GM21447 (cell line): Measurements from ENCODE around the gene PRRC1.
"Not testable (repeated sequence)": the region's sequence is repeated elsewhere in the genome, so short reads cannot be mapped to it uniquely, and the experiment has no call there.

Source experiments
- ATAC-seq: cut with Tn5 transposase; IDR thresholded peaks from one replicate; pipeline ENCODE4 v1.9.1; 2021; ENCODE audit not compliant: unreplicated experiment

PRRC1 gene

DNA sequence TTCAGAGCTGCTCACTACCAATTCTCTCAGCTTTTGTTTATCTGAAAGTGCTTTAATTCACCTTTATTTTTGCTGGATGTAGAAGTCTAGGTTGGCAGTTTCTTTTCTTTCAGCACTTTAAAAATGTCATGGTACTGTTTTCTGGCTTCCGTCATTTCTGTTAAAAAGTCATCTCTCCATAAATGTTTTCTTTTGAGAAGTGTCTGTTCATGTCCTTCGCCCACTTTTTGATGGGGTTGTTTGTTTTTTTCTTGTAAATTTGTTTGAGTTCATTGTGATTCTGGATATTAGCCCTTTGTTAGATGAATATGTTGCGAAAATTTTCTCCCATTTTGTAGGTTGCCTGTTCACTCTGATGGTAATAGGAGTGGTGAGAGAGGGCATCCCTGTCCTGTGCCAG, 23.1 kb downstream of the PRRC1 start:
- ATAC-seq: not testable (repeated sequence)

DNA sequence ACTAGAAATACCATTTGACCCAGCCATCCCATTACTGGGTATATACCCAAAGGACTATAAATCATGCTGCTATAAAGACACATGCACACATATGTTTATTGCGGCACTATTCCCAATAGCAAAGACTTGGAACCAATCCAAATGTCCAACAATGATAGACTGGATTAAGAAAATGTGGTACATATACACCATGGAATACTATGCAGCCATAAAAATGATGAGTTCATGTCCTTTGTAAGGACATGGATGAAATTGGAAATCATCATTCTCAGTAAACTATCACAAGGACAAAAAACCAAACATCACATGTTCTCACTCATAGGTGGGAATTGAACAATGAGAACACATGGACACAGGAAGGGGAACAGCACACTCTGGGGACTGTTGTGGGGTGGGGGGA, 27.8 kb downstream of the PRRC1 start:
- ATAC-seq: not testable (repeated sequence)

DNA sequence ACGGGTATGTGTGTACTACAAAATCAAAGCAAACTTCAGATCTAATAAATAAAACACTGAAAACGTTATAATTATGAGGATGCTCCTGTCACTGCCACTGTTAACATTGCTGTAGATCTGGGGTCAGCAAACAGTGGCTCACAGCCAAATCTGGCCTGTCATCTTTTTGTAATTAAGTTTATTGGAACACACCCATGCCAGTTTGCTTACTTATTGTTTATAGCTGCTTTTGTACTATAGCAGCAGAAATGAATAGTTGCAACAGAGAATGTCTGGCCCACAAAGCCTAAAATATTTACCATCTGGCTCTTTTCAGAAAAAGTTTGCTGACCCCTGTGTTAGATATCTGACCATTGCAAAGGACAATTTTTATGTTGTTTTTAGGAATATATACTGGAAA, 32.1 kb downstream of the PRRC1 start:
- ATAC-seq: no peak

DNA sequence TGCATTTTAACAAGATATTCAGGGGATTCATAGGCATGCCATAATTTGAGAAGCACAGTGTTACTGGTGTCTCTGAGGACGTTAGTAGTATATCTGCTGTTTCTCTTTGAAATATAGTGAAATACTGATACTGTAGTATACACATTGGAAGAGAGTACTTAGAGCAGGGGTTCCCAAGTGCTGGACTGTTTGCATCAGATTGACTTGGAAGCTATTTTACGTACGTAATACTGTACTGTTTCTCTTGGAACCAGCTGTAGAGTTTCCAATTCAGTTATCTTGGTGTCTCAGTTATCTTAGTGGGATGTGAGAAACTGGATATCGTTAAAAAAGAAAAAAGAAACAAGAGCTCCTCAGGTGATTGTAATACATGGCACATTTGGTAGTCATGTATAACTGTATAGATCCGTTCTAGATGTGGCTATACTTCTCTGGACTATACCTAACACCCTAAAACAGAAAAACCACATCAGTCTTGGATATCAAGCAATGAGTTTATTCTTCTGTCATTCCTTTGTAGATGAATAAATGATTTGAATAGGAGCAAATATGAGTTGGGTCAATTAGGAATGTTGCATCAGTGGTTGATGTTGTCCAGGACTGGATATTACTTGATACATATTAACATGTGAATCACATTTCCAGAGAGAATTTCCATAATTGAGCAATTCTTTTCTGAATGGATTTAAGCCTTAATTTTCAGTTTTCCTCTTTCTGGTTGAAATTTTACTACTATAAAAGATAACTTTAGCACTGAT, 33.4 kb downstream of the PRRC1 start:
- ATAC-seq: no peak

DNA sequence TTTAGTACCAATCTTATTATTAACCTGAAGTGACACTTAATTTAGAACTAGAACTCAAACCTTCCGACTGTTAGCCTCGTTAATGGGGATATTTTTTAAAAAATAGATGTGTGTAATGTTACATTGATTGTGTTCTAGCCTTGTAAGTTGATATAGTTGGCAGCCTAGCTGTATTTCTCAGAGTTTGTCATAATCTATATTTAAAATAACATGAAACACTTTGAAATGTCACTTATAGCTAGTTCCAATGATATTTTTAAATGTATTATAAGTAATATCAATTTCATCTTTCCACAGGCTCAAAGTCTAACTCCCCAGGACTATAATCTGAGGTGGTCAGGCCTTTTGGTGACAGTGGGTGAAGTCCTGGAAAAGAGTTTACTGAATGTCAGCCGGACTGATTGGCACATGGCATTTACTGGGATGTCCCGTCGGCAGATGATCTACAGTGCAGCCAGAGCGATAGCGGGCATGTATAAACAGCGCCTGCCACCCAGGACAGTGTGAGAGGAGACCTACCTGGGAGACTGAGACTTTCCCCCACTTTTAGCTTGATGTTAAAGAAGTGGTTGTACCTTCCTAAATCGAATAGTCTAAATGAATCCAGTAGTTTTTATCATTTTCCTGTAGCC, 34.1 kb downstream of the PRRC1 start:
- no peak for ATAC-seq

DNA sequence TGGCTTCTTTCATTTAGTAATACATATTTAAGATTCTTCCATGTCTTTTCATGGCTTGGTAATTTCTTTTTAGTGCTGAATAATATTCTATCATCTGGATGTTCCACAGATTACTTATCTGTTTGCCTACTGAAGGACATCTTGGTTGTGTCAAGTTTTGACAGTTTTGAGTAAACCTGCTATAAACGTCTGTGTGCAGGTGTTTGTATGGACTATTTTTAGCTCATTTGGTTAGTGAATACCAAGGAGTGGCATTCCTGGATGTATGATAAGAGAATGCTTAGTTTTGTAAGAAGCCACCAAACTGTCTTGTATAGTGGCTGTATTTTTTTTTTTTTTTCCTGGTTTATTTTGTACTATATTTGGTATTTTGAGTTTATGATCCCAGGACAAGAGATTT, 38.4 kb downstream of the PRRC1 start:
- ATAC-seq: no peak

DNA sequence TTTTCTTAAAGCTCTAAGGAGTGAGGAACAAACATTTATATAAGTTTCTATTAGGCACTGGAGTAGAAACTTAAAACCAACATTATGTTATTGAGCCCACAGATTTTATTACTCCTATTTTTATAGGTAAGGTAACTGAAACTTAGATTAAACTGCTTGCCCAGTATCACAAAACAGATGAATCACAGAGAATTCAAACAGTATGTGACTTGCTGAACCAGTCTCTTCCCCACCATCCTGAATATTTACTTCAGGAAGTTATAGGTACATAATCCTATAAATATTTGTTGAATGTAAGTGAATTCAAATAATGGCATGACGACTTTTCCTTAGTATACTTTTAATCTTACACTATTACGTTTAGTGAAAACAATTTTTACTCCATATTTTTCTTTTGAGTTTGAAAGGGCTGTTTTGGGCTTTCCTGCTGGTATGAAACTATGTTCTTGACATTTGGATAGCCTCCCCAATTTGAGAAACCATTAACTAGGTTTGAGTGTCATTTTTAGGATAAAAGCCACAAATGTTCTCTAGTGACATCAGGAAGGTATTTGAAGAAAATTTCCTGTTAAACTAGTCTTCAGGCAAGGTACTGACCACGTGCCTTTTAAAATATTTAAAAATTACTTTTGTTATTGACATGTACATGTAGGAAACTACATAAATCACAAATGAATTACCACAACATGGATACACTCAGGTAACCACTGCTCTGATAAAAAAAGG, 39.3 kb downstream of the PRRC1 start:
- no peak for ATAC-seq

DNA sequence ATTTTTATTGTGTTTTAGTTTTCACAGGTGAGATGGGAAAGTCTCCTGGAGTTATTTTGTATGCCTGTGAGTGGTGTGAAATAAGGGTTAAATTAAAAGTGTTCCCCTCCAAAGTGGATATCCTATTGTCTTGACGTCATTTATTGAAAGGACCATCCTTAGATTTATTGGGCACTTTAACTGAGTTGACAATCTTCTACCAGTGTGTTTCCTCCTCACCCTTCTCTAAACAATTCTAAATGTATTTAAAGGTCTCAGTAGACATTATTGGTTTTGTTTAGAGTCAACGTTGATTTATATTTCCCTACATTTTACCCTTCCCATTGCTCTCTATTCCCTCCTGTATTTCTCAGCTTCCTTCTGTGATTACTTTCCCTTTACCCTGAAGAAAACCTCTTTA, 40.8 kb downstream of the PRRC1 start:
- ATAC-seq: no peak

DNA sequence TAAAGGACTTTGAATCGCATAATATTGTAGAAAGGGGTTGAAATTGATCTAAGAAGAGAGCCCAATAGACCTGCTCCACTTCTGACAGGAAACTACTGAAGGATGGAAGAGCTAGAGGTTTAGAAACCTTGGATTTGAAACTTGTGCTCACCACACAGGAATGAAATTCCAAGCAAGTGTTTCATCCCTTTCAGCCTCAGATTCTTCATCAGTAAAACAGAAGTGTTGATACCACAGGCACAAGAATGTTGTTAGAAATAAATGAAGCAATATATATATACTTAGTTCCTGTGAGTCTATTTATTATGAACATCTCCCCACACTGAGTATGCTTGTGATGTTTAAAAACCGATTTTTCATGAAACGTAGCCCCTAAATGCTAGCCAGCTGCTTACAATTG, 43.8 kb downstream of the PRRC1 start:
- ATAC-seq: no peak

DNA sequence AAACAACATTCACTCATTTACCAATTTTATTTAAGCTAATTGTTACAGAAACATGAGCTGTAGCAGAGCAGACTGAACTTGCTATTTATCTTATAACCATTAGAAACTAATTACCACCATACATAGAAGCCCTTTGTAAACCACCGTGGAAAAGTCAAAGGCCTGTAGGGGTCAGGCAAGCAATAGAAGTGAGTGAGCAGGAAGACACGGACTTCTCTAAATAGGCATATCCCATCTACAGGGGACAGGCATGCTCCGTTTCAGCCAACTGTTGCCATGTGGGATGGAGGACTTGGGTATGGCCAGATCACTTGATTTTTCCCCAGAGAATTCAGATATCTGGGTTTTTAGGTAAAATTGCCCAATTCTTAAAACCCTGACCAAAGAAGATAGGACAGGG, 44.8 kb downstream of the PRRC1 start:
- peak; percentile 26 for ATAC-seq

DNA sequence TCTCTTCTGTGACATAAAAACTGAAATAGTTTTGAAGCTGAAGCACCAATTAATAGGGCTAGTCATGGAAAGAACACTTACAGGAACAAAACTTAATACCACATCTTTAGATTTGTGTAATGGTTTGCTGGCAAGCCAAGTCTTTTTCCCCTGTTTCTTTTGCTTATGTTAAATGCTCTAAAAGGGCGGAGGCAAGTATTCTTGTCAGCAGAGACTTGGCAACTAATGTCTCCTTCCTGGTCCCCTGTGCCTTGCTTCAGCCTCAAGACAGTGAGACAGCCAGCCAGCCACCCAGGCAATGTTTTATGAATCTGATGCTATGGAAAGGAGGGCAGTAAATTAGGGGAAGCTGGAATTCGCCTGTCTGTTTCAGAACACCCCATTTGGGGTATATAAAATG, 45.7 kb downstream of the PRRC1 start:
- no peak for ATAC-seq

DNA sequence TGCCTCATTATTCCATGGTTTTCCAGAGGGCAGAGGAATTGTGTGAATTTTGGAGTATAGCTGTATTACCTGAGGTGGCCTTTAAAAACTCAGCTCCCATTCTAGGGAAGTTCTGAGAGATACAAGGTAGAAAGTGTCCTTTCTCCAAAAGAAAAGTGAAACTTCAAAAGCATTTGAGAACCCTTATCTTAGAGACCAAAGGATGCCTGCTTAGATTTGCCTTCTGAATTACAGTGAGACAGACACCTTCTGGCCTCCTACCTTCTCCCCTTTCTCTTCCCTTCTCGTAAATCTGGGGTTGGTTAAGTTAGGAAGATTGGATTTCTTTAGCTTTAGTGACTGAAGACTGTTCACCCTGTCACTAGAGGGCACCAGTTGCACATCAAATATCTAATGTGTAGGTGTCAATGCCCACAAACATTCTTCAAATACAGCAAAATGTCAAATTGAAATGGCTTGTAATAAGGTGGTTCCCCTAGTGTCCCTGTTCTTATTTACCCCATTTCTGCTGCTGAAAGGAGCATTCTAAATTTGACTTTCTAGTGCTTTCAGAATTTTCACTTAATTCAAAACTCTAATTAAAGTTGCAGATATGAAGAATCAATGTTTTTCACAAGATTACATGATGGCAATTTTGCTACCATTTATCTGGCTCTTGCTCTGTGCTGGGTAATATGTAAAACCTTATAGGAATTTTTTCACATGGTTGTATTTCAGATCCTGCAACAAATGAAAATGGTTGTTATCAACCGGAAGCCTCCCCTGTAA, 46.7 kb downstream of the PRRC1 start:
- ATAC-seq: peak; percentile 31

DNA sequence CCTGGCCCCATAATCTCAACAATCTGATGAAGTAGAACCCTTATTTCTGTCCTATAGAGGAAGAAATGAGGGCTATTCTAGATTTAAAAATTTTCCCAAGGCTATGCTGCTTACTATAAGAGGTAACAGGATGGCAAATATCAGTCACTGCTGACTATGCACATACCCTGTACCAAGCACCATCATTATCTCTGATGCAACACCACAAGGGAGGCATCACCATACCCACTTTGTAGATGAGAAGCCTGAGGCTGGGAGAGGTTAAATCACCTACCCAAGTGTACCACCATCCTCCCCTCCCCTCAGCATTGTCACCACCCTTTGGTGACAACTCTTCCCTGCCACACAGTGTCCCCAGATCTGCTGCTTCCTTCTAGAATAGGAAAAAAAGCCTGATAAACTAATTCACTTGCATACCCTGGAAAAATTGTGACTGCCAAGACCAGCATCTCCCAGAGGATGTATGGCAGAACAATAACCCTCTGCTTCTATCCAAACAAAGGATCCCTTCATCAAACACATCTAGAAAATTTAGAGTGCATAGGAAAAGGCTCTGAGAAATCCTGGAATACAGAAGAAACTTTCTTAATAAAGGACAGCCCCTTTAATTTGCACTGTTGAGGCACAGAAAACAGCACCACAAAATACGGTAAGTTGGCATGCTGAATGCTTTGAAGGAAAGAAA, 48.3 kb downstream of the PRRC1 start:
- ATAC-seq: no peak

DNA sequence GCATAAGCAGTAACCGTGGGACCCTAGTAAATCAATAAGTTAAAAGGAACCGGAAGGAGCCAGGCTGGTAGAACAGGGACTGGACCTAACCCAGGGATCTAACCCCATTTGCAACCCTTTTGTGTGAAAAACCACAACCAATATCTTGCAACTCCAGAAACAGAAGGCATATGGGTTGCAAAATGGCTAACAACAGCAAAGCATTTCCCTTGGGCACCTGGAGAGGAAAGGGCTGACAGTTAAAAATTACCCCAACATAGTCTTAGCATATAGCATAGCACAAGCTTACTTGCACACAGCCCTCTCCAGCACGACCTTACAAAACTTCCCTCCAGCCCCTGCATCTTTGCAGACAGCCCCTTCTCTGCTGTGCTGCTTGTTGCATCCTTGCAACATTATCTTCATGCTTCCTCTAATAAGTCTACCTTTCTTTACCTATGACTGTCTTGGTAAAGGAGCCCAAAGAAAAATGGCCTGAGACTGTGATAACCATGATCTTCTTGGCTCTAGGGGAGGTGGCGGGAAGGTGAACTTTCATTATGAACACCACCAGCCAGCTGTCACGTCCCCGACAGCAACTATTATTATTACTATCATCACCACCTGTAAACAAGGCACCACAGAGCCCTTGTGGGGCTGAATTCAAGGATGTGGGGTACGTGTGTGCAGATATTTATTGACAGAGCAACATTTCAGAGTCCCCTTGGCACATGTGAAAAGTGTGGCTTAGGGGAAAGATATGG, 49.8 kb downstream of the PRRC1 start:
- ATAC-seq: peak; percentile 75

DNA sequence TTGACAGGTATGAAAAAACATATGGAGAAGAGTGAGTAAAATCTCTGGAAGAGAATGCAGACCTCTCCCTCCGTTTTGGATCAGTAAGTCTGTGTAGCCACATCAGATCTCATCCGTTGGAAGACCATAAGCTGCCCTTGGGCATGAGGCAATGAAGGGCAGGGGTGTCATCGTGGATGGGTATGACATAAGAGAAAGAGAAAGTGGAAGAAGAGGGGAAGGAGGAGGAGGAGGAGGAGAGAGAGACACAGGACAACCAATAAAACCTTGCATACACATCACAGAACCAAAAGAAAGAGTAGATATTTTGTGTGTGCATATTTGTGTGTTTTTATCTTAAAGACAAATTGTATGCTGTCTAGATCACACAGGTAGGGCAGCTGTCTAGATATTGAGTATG, 50.7 kb downstream of the PRRC1 start:
- ATAC-seq: no peak

DNA sequence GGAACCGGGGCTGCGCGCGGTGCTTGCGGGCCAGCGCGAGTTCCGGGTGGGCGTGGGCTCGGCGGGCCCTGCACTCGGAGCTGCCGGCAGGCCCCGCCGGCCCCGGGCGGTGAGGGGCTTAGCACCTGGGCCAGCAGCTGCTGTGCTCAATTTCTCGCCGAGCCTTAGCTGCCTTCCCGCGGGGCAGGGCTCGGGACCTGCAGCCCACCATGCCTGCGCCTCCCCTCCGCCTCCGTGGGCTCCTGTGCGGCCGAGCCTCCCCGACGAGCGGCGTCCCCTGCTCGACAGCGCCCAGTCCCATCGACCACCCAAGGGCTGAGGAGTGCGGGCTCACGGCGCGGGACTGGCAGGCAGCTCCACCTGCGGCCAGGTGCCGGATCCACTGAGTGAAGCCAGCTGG, 52.0 kb downstream of the PRRC1 start:
- not testable (repeated sequence) for ATAC-seq

DNA sequence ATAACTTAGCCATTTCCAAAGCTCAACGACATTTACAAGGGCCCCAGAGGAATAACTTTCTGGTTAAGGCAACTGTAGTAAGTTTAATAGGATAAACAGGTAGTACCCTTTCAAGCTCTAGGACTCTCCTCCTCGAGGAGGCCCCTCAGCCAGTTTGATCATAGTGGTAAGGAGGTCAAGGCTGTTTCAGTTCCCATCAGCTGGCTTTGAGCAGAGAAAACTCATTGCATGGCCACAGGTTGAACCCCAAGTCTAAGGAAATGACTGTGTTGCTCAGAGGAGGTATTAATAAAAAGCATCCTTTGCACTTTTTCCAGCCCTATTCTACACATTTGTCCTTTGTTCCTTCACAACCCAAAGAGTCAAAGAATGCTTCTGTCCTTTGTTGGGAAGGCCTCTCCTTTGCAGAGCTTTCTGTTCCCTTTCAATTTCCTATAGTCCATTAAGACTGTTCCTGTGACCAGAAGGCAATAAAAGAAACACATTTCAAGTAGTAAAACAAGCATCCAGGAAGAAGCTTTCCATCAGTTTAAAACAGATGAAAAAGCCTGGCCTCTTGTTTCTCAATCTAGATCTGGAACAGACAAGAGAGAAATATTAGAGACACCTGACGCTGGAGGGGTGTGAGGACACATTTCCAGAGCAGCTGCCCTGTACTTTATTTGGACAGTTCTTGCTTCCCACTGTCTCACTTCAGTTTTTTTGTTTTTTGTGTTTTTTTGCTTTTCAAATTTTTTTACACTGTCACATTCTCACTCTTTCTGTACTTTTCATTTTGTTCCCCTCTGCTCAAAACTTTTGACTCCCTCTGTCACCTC, 54.1 kb downstream of the PRRC1 start:
- ATAC-seq: peak; percentile 48

DNA sequence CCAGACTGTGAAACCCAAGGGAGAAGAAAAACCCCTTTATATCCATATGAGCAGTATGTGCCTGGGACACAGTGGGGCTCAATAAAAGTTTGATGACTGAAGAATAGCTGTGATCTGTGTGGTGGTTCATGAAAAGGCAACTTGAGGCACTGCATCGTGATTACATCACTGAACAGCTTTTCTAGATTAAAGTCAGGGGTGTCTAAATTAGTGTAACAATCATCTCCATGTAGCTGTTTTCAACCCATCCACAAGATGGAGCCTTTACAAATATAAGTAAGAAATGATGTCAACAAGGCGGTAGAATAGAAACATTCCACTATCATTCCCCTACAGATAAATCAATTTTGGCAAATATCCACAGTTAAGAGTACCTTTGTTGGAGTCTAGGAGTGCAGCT, 55.5 kb downstream of the PRRC1 start:
- ATAC-seq: no peak
